H1 (cell line): ENCODE data around the gene NOMO2.
"Not testable (repeated sequence)": the region's sequence is repeated elsewhere in the genome, so short reads cannot be mapped to it uniquely, and the experiment has no call there.

Experiments
- CTCF ChIP-seq, 3 experiments: IDR thresholded peaks; 1 replicate in 2 of 3; 2 replicates in 1 of 3; pipeline versions ENCODE4 v1.5.1 to v1.6.1; 2011; ENCODE audit warnings: low read length in 3 of 3, mild to moderate bottlenecking in 3 of 3, inconsistent platforms in 2 of 3, low read depth in 1 of 3, moderate library complexity in 1 of 3; ENCODE audit not compliant: insufficient read depth in 1 of 3; ENCODE audit errors: control extremely low read depth in 1 of 3
- E2F6 ChIP-seq: IDR thresholded peaks from 2 replicates; pipeline ENCODE4 v1.6.1; 2012; ENCODE audit warnings: inconsistent platforms
- HDAC2 ChIP-seq, 2 experiments: fragments of 300-600 bp in 1 of 2; sonication (generic) in 1 of 2; IDR thresholded peaks; 2 replicates each; pipeline ENCODE4 v1.6.1; 2011 to 2012; ENCODE audit warnings: low read depth in 2 of 2, low read length in 2 of 2, mild to moderate bottlenecking in 2 of 2, moderate library complexity in 2 of 2, borderline replicate concordance in 1 of 2, inconsistent platforms in 1 of 2
- RAD21 ChIP-seq, 2 experiments: IDR thresholded peaks in 1 of 2; conservative IDR thresholded peaks in 1 of 2; 2 replicates each; pipeline ENCODE4 v1.6.1; 2011; ENCODE audit warnings: low read depth in 2 of 2, low read length in 2 of 2, improper control_type of control experiment in 1 of 2, inconsistent platforms in 1 of 2, mild to moderate bottlenecking in 1 of 2, moderate library complexity in 1 of 2
- RNF2 ChIP-seq: fragments of 200-900, 300-1000 bp; sonication (generic); IDR thresholded peaks from 2 replicates; pipeline ENCODE4 v1.7.1; 2016; ENCODE audit warnings: borderline replicate concordance, low read depth, mild to moderate bottlenecking, antibody characterized with exemption, low read length; ENCODE audit not compliant: poor library complexity, severe bottlenecking; ENCODE audit errors: missing control alignments
- TAF7 ChIP-seq: optimal IDR thresholded peaks from 2 replicates; pipeline ENCODE3; 2011; ENCODE audit warnings: low read depth, mild to moderate bottlenecking, inconsistent platforms, low read length, moderate library complexity, borderline replicate concordance
- TCF12 ChIP-seq: IDR thresholded peaks from 2 replicates; pipeline ENCODE4 v1.6.1; 2011; ENCODE audit warnings: low read depth, mild to moderate bottlenecking, low read length

DNA sequence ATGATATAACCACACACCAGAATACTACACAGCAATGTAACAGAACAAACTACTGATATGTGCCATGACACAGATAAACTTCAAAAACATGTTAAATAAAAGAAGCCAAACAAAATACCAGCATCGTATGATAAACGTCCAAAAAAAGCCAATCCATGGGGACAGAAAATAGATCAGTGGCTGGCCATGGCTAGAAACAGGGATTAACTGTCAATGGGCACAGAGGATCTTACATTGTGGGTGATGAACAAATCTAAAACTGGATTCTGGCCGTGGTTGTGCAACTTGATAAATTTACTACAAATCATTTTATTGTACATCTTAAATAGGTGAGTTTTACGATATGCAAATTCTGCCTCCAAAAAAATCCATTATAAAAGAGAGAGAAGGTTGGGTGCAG, 35.4 kb downstream of the NOMO2 start:
- TF ChIP-seq RAD21 (IDR thresholded peaks at IDR 0.05 in 1 of 2, conservative IDR thresholded peaks at IDR 0.05 in 1 of 2; ENCODE audit: low read depth in 2 of 2, low read length in 2 of 2); CTCF (IDR thresholded peaks at IDR 0.05; ENCODE audit: control extremely low read depth in 1 of 3, insufficient read depth in 1 of 3, low read depth in 1 of 3, low read length in 3 of 3); TAF7; HDAC2 (IDR thresholded peaks at IDR 0.05; ENCODE audit: borderline replicate concordance in 1 of 2, low read depth in 2 of 2, low read length in 2 of 2); TCF12; E2F6; RNF2: not testable (repeated sequence)
